OCI-LY7 (cell line): ENCODE data around the gene TMEM59L.

Experiments used
- CTCF ChIP-seq: fragments of 200-600 bp; sonication (generic); conservative IDR thresholded peaks from 2 replicates; pipeline ENCODE4 v1.5.1; 2014; ENCODE audit warnings: mild to moderate bottlenecking, antibody characterized with exemption, low read length, moderate library complexity, mixed read lengths
- EZH2phosphoT487 ChIP-seq: fragments of 200-600 bp; sonication (generic); IDR thresholded peaks from 2 replicates; pipeline ENCODE4 v1.6.1; 2018; ENCODE audit warnings: low read depth, borderline replicate concordance, mild to moderate bottlenecking, mixed run types, antibody characterized with exemption, low read length, moderate library complexity, mixed read lengths

GRCh38 chr19:18591735-18592385 is 20.8 kb upstream of the TMEM59L start:
- no peak for TF ChIP-seq EZH2phosphoT487
- no peak for TF ChIP-seq CTCF
